Ovary (tissue), 9 donors: ENCODE data around the gene PLCB1. TPM values are rescaled to one million over a fixed set of nuclear protein-coding genes. Genes with fewer than 3 reads are reported as not detected.

Experiments
- DNase-seq, 5 donors: peaks; one replicate each; pipeline ENCODE4 v3.0.0-alpha.2; 2019 to 2020
- H3K27ac ChIP-seq, 2 donors: fragments of 200-600 bp; one replicate each; pipeline versions ENCODE4 v1.5.1 to v1.8.0; 2019 to 2022
- H3K27me3 ChIP-seq: fragments of 200-600 bp; one replicate; pipeline ENCODE4 v1.8.0; 2022
- H3K36me3 ChIP-seq: fragments of 200-600 bp; sonication (generic); one replicate; pipeline ENCODE4 v1.5.1; 2019
- H3K4me1 ChIP-seq: one replicate; pipeline ENCODE4 v1.8.1; 2013; ENCODE audit warnings: mild to moderate bottlenecking, moderate library complexity; ENCODE audit not compliant: insufficient read depth
- H3K4me3 ChIP-seq: fragments of 200-600 bp; sonication (generic); one replicate; pipeline ENCODE4 v1.5.1; 2017
- H3K9me3 ChIP-seq, 2 donors: fragments of 200-600 bp in 1 of 2; sonication (generic) in 1 of 2; one replicate each; pipeline versions ENCODE4 v1.5.1 to v1.8.1; 2013 to 2019; ENCODE audit warnings: mild to moderate bottlenecking in 1 of 2, moderate library complexity in 1 of 2
- CTCF ChIP-seq, 3 donors: fragments of 450-650 bp in 2 of 3; fragments of 200-600 bp in 1 of 3; IDR thresholded peaks; one replicate each; pipeline versions ENCODE4 v1.5.1 to v1.8.0; 2016 to 2022; ENCODE audit warnings: antibody characterized with exemption in 3 of 3, mild to moderate bottlenecking in 1 of 3
- EP300 ChIP-seq: sonication (generic); formaldehyde crosslinking; IDR thresholded peaks from one replicate; pipeline ENCODE4 v1.6.1; 2017; ENCODE audit warnings: antibody characterized with exemption
- POLR2A ChIP-seq: fragments of 450-650 bp; IDR thresholded peaks from one replicate; pipeline ENCODE4 v1.6.1; 2017; ENCODE audit warnings: antibody characterized with exemption, mild to moderate bottlenecking, moderate library complexity
- WGBS, 3 donors: extraction: QIAGEN DNeasy Blood & Tissue Kit in 1 of 3; methylation state at CpG; one replicate each; pipeline versions ENCODE4 v1.1.5 to v1.1.7; 2013 to 2017; 5-methylcytosine and 5-hydroxymethylcytosine counted together
- intact Hi-C, 4 donors: fragments of 100-400 bp; cut with DNase I; formaldehyde crosslinking; loops; one replicate each; pipeline versions ENCODE4 v1.11.0 to v1.15.1; 2022 to 2023
- polyA plus RNA-seq, 2 donors: library from polyadenylated mRNA; stranded (reverse); fragments of 200-250 nt in 1 of 2; fragments of 350-450 nt in 1 of 2; fragmentation: Illumina TruSeq in 1 of 2; extraction: RNeasy Lipid Tissue Mini Kit (QIAGEN cat#74804) in 1 of 2; gene quantifications; one replicate each; pipeline ENCODE4 v1.2.3, GENCODE V29; 2013 to 2014
- total RNA-seq, 7 donors: library from RNA; depleted of rRNA in 2 of 7; stranded (reverse); fragments of >200 nt in 2 of 7; fragmentation: NEBNext Ultra II Directional in 3 of 7; extraction: Animal tissue kit (Norgen Biotek cat#: 25700) in 3 of 7; gene quantifications; one replicate each; pipeline versions ENCODE4 v1.1.0 to v1.2.4, GENCODE V29; 2016 to 2023
- donor health status: DM: no; HTN: no; CAD: no; lungs with moderate emphysema.
- donor health status: DM: no; HTN: no; CAD: no.
- donor health status: Bipolar disorder and iron deficiency.
- donor health status: DM: yes; HTN: yes; CAD: no.
- donor health status: DM: no; HTN: no; CAD: no.
- donor health status: DM: yes; HTN: yes; CAD: no.

The PLCB1 gene
- total and polyA plus RNA-seq, 9 donors: 2.9 to 29.5 (median 9.0) TPM

DNA sequence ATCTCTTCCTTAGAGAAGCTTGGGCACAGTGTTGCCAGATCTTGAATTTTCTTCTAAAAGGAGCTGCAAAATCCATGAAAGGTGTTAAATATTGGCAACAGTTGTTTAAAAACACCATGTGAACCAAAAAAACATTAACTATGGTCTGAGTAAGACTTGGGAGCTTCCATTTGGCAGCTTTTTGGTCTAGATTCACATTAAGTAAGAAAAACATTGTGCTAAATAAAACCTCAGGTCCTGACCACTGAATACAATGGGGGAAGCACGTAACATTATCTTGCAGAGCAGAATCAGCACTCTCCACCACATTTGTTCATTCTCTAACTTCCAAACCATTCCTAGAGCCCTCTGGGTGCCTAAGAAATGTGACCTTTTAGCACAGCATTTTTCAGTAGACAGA lies 499.2 kb downstream of the PLCB1 start:
- Histone ChIP-seq H3K27me3 (no peaks in the 10 kb centered on the region), H3K27ac (no peak overlapping the region), H3K4me3 (no peak overlapping the region), H3K9me3 (no peaks in the 10 kb centered on the region), H3K36me3 (no peaks in the 10 kb centered on the region), H3K4me1 (no peaks in the 10 kb centered on the region)
- intact Hi-C loops: no loop called here
- no peak for TF ChIP-seq POLR2A
- TF ChIP-seq EP300: no peak
- TF ChIP-seq CTCF (IDR thresholded peaks at IDR 0.05): no peak
- 59 to 72% (median 68%) methylated on average over 1 of the region's 1 CpG for WGBS, 3 donors
- DNase-seq: no peak

GRCh38 chr20:8633366-8633765 lies 501.3 kb downstream of the PLCB1 start:
- Histone ChIP-seq H3K4me3 (no peak overlapping the region), H3K9me3 (no peaks in the 10 kb centered on the region), H3K4me1 (no peaks in the 10 kb centered on the region), H3K27ac (no peak overlapping the region), H3K27me3 (no peaks in the 10 kb centered on the region), H3K36me3 (no peaks in the 10 kb centered on the region)
- TF ChIP-seq CTCF (IDR thresholded peaks at IDR 0.05) (no peak), POLR2A (no peak), EP300 (no peak)
- no peak for DNase-seq
- intact Hi-C loops: no loop called here
- WGBS, 3 donors: 73 to 79% (median 74%) methylated on average over 1 of the region's 1 CpG

- Histone ChIP-seq H3K27me3 (no peaks in the 10 kb centered on the region), H3K36me3 (no peaks in the 10 kb centered on the region), H3K4me3 (no peak overlapping the region), H3K9me3 (no peaks in the 10 kb centered on the region), H3K4me1 (no peaks in the 10 kb centered on the region), H3K27ac (no peak overlapping the region)
- WGBS, 3 donors: 92 to 95% (median 94%) methylated on average over 4 of the region's 4 CpGs
- intact Hi-C loops: no loop called here
- DNase-seq: no peak
- TF ChIP-seq CTCF (IDR thresholded peaks at IDR 0.05): no peak
- no peak for TF ChIP-seq EP300
- TF ChIP-seq POLR2A: no peak
Observed at GRCh38 chr20:8635048-8635572, 503.0 kb downstream of the PLCB1 start.

- intact Hi-C loops: no loop called here
- H3K27ac ChIP-seq: no peak overlapping the region
- H3K4me3 ChIP-seq: no peak overlapping the region
- H3K4me1 ChIP-seq: no peaks in the 10 kb centered on the region
- no peaks in the 10 kb centered on the region for H3K27me3 ChIP-seq
- no peak for DNase-seq
- H3K9me3 ChIP-seq: no peaks in the 10 kb centered on the region
- WGBS, 3 donors: 81 to 86% (median 83%) methylated on average over 2 of the region's 2 CpGs
- H3K36me3 ChIP-seq: no peaks in the 10 kb centered on the region
- TF ChIP-seq EP300: no peak
Observed at GRCh38 chr20:8635837-8636236, 503.8 kb downstream of the PLCB1 start.

GRCh38 chr20:8639112-8639778 lies 507.2 kb downstream of the PLCB1 start:
- no peaks in the 10 kb centered on the region for H3K27me3 ChIP-seq
- no peak for DNase-seq
- H3K9me3 ChIP-seq: no peaks in the 10 kb centered on the region
- H3K27ac ChIP-seq: no peak overlapping the region
- H3K4me1 ChIP-seq: no peaks in the 10 kb centered on the region
- intact Hi-C loops: no loop called here
- H3K4me3 ChIP-seq: no peak overlapping the region
- no peak for TF ChIP-seq EP300
- no peak for TF ChIP-seq POLR2A
- TF ChIP-seq CTCF (IDR thresholded peaks at IDR 0.05): no peak
- H3K36me3 ChIP-seq: no peaks in the 10 kb centered on the region
- WGBS, 3 donors: 91 to 95% (median 92%) methylated on average over 4 of the region's 4 CpGs
